GM18858 (cell line): ENCODE measurements around the gene ARPP19.
A peak's percentile ranks its signal among the peaks of the same experiment; 100 is the strongest.
"Not testable (repeated sequence)": the region's sequence is repeated elsewhere in the genome, so short reads cannot be mapped to it uniquely, and the experiment has no call there.

Experiments
- ATAC-seq: cut with Tn5 transposase; IDR thresholded peaks from one replicate; pipeline ENCODE4 v1.9.1; 2021; ENCODE audit not compliant: unreplicated experiment

ARPP19 gene

GRCh38 chr15:52568601-52569585 is at the start of gene ARPP19:
Gene ARPP19, minus strand, starts transcription at chr15:52569030. Its CDS starts 138 bp downstream, at chr15:52568892.
- peak; percentile 50 for ATAC-seq

GRCh38 chr15:52617026-52617425 is 48.2 kb upstream of the ARPP19 start:
- no peak for ATAC-seq

GRCh38 chr15:52615302-52615701 is 46.5 kb upstream of the ARPP19 start:
- no peak for ATAC-seq

- ATAC-seq: no peak
Measured at GRCh38 chr15:52609593-52609992, 40.8 kb upstream of the ARPP19 start.

GRCh38 chr15:52584414-52584813 is 15.6 kb upstream of the ARPP19 start:
- ATAC-seq: no peak

- ATAC-seq: no peak
Measured at GRCh38 chr15:52579852-52580251, 11.0 kb upstream of the ARPP19 start.

- no peak for ATAC-seq
Measured at GRCh38 chr15:52576692-52577091, 7.9 kb upstream of the ARPP19 start.

GRCh38 chr15:52575573-52575972 is 6.7 kb upstream of the ARPP19 start:
- ATAC-seq: not testable (repeated sequence)

GRCh38 chr15:52575072-52575471 is 6.2 kb upstream of the ARPP19 start:
- ATAC-seq: no peak

- ATAC-seq: not testable (repeated sequence)
Measured at GRCh38 chr15:52574623-52575022, 5.8 kb upstream of the ARPP19 start.

GRCh38 chr15:52567871-52568600 is 794 bp downstream of the ARPP19 start:
- no peak for ATAC-seq

GRCh38 chr15:52566889-52567288 is 1.9 kb downstream of the ARPP19 start:
- no peak for ATAC-seq

GRCh38 chr15:52565417-52566358 is 3.1 kb downstream of the ARPP19 start:
- ATAC-seq: not testable (repeated sequence)

- no peak for ATAC-seq
Measured at GRCh38 chr15:52563501-52564060, 5.2 kb downstream of the ARPP19 start.

- no peak for ATAC-seq
Measured at GRCh38 chr15:52559575-52559974, 9.3 kb downstream of the ARPP19 start.

- peak; percentile 30 for ATAC-seq
Measured at GRCh38 chr15:52559022-52559421, 9.8 kb downstream of the ARPP19 start.

- peak; percentile 71 for ATAC-seq
Measured at GRCh38 chr15:52558196-52558595, 10.6 kb downstream of the ARPP19 start.

GRCh38 chr15:52557274-52557641 is 11.6 kb downstream of the ARPP19 start:
- ATAC-seq: no peak

- no peak for ATAC-seq
Measured at GRCh38 chr15:52556524-52557273, 12.1 kb downstream of the ARPP19 start.

- ATAC-seq: no peak
Measured at GRCh38 chr15:52552303-52552702, 16.5 kb downstream of the ARPP19 start.
